Lung (tissue), 12 donors: Measurements from ENCODE around the gene BIRC5. TPM values are rescaled to one million over a fixed set of nuclear protein-coding genes. Genes with fewer than 3 reads are reported as not detected.

ENCODE experiments used
- ATAC-seq: fragments of 200-7000 bp; cut with Tn5 transposase; one replicate; pipeline ENCODE4 v1.9.1; 2020; ENCODE audit warnings: moderate number of reproducible peaks; ENCODE audit not compliant: insufficient read depth, low FRiP score
- DNase-seq, 3 donors: peaks; one replicate each; pipeline ENCODE4 v3.0.0-alpha.2; 2013 to 2017
- H3K27ac ChIP-seq, 2 donors: one replicate each; pipeline ENCODE4 v1.5.1; 2013; ENCODE audit warnings: mild to moderate bottlenecking in 2 of 2, moderate library complexity in 2 of 2, control low read depth in 1 of 2, inconsistent platforms in 1 of 2, low read depth in 1 of 2, low read length in 1 of 2
- H3K27me3 ChIP-seq, 3 donors: one replicate each; pipeline ENCODE4 v1.5.1; 2013; ENCODE audit warnings: low read length in 2 of 3; ENCODE audit not compliant: control insufficient read depth in 3 of 3, insufficient read depth in 3 of 3
- H3K36me3 ChIP-seq, 4 donors: one replicate each; pipeline ENCODE4 v1.5.1; 2013; ENCODE audit warnings: low read length in 4 of 4, mild to moderate bottlenecking in 1 of 4, moderate library complexity in 1 of 4; ENCODE audit not compliant: control insufficient read depth in 4 of 4, insufficient read depth in 4 of 4
- H3K4me1 ChIP-seq, 5 donors: one replicate each; pipeline ENCODE4 v1.5.1; 2013; ENCODE audit warnings: low read length in 5 of 5, mild to moderate bottlenecking in 2 of 5, moderate library complexity in 1 of 5; ENCODE audit not compliant: control insufficient read depth in 5 of 5, insufficient read depth in 5 of 5
- H3K4me3 ChIP-seq: one replicate; pipeline ENCODE4 v1.5.1; 2013; ENCODE audit warnings: mild to moderate bottlenecking, control low read depth, moderate library complexity
- H3K9ac ChIP-seq, 2 donors: one replicate each; pipeline ENCODE4 v1.5.1; 2013; ENCODE audit warnings: low read length in 2 of 2, control low read depth in 1 of 2; ENCODE audit not compliant: insufficient read depth in 1 of 2
- H3K9me3 ChIP-seq, 4 donors: one replicate each; pipeline ENCODE4 v1.5.1; 2013; ENCODE audit warnings: low read length in 3 of 4, mild to moderate bottlenecking in 1 of 4, moderate library complexity in 1 of 4; ENCODE audit not compliant: control insufficient read depth in 4 of 4, insufficient read depth in 3 of 4
- WGBS, 2 donors: extraction: QIAGEN DNeasy Blood & Tissue Kit; methylation state at CpG; one replicate each; pipeline ENCODE4 v1.1.7; 2013; 5-methylcytosine and 5-hydroxymethylcytosine counted together
- polyA plus RNA-seq, 2 donors: library from polyadenylated mRNA; stranded (reverse); fragments of 200-250 nt; gene quantifications; one replicate each; pipeline ENCODE4 v1.2.1, GENCODE V29; 2013
- total RNA-seq, 2 donors: library from RNA; depleted of rRNA in 1 of 2; stranded (reverse); fragments of >200 nt in 1 of 2; gene quantifications; one replicate each; pipeline ENCODE4 v1.2.1, GENCODE V29; 2014 to 2021
- TF ChIP-seq, protein P1 (sequence below): IDR thresholded peaks from 2 replicates; pipeline ENCODE4 v1.5.1; 2012; ENCODE audit warnings: mild to moderate bottlenecking; ENCODE audit errors: control extremely low read depth, extremely low read depth
- donor health status: control.
- donor health status: control.
- donor health status: Bipolar disorder and iron deficiency.
- donor health status: healthy.
- donor health status: DM: yes; HTN: yes; CAD: no.

Gene BIRC5
- total and polyA plus RNA-seq, 4 donors: 1.1 to 11.2 (median 2.4) TPM

DNA sequence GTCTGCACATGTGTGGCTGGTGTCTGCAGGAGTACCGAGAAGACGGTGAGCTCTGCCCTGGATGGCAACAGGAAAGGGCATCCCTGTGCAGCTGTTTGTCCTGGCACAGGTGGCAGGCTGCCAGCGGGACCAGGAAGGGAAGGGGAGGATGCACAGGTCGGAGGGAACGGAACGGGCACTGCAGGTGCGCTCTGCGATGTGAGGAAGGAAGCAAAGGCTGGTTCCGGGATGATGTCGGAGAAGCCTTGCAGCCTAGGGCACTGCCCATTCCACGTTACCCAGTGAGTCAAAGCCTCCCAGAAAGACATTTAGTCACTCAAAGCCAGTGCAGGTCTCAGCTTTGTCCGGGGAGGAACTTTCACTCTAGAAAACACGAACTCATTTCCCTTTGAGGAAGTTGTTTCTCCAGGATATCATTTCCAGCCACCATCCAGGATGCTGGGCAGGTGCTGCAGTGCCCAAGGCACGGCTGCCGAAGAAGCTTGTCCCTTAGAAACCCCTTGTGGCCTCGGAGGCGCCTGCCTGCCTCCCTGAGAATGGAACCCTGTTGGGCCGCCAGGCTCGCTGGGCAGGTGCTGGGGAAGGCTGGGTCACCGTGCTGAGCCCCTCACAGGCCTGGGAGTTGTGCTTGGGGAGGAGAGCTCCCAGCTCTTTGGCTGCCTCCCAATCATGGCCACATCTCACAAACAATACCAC, 12.9 kb downstream of the BIRC5 start:
- Histone ChIP-seq H3K4me3 (no peak overlapping the region), H3K27ac (peak overlapping the region in 1 of 2 donors; percentile 15), H3K9ac (no peak overlapping the region), H3K9me3 (peaks cover 0 to 3% (median 0%) of the 10 kb centered on the region in 4 donors), H3K36me3 (peaks cover 0 to 2% (median 0%) of the 10 kb centered on the region in 4 donors), H3K27me3 (peaks cover 4 to 17% (median 16%) of the 10 kb centered on the region in 3 donors), H3K4me1 (peaks cover 0 to 4% (median 0%) of the 10 kb centered on the region in 5 donors)
- ATAC-seq (no peak), DNase-seq (no peak)
- 35 to 50% methylated on average over 20 of the region's 20 CpGs for WGBS, 2 donors
- TF ChIP-seq, protein P1, sequence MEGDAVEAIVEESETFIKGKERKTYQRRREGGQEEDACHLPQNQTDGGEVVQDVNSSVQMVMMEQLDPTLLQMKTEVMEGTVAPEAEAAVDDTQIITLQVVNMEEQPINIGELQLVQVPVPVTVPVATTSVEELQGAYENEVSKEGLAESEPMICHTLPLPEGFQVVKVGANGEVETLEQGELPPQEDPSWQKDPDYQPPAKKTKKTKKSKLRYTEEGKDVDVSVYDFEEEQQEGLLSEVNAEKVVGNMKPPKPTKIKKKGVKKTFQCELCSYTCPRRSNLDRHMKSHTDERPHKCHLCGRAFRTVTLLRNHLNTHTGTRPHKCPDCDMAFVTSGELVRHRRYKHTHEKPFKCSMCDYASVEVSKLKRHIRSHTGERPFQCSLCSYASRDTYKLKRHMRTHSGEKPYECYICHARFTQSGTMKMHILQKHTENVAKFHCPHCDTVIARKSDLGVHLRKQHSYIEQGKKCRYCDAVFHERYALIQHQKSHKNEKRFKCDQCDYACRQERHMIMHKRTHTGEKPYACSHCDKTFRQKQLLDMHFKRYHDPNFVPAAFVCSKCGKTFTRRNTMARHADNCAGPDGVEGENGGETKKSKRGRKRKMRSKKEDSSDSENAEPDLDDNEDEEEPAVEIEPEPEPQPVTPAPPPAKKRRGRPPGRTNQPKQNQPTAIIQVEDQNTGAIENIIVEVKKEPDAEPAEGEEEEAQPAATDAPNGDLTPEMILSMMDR: no peak

DNA sequence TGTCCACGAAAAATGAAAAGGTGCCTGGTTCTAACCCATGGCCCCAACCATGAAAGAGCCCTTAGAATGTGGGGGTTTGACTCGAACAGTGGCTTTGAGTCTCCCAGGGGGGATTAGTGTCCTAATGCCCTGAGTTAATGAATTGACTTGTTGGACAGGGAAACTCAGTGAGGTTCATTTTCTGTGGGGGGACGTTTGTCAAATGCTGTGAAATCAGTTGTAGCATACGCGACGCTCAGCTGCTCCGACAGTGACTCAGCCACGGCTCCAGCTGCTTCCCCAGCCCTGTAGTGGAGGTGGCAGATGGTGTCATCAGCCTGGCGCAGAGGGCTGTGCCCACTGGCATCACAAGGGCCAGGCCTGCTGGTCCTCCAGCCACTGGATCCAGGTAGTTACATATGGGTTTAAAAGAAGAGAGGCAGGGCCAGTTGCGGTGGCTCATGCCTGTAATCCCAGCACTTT, 13.4 kb downstream of the BIRC5 start:
- Histone ChIP-seq H3K4me3 (no peak overlapping the region), H3K4me1 (peaks cover 0 to 6% (median 0%) of the 10 kb centered on the region in 5 donors), H3K27me3 (peaks cover 4 to 21% (median 18%) of the 10 kb centered on the region in 3 donors), H3K36me3 (peaks cover 0 to 2% (median 0%) of the 10 kb centered on the region in 4 donors), H3K27ac (no peak overlapping the region), H3K9ac (no peak overlapping the region), H3K9me3 (peaks cover 0 to 3% (median 0%) of the 10 kb centered on the region in 4 donors)
- TF ChIP-seq, protein P1: no peak
- no peak for ATAC-seq
- DNase-seq: no peak
- 52 to 71% methylated on average over 10 of the region's 10 CpGs for WGBS, 2 donors

DNA sequence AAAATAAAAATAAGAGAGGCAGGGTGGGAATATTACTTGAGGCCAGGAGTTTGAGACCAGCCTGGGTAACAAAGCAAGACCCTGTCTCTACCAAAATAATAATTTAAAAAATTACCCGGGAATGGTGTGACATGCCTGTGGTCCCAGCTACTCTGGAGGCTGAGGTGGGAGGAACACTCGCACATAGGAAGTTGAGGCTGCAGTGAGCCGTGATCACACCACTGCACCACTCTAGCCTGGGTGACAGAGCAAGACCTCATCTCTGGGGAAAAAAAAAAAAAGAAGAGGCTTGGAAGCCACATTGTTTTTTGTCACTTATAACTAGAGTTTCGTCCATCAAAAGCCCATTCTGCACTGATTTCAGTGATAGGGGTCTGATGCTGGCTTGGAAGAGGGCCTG, 14.1 kb downstream of the BIRC5 start:
- Histone ChIP-seq H3K27ac (no peak overlapping the region), H3K9ac (no peak overlapping the region), H3K4me3 (no peak overlapping the region), H3K4me1 (peaks cover 0 to 6% (median 0%) of the 10 kb centered on the region in 5 donors), H3K27me3 (peaks cover 4 to 28% (median 25%) of the 10 kb centered on the region in 3 donors), H3K36me3 (peaks cover 0 to 2% (median 0%) of the 10 kb centered on the region in 4 donors), H3K9me3 (peaks cover 0 to 3% (median 0%) of the 10 kb centered on the region in 4 donors)
- DNase-seq (no peak), ATAC-seq (no peak)
- WGBS, 2 donors: 86 to 87% methylated on average over 4 of the region's 4 CpGs
- TF ChIP-seq, protein P1: no peak
